GM19438 (cell line): ENCODE measurements around the gene PML.
"Not testable (repeated sequence)": the region's sequence is repeated elsewhere in the genome, so short reads cannot be mapped to it uniquely, and the experiment has no call there.

Experiments
- ATAC-seq: cut with Tn5 transposase; IDR thresholded peaks from one replicate; pipeline ENCODE4 v1.9.1; 2021; ENCODE audit warnings: low read depth; ENCODE audit not compliant: unreplicated experiment

Gene PML

DNA sequence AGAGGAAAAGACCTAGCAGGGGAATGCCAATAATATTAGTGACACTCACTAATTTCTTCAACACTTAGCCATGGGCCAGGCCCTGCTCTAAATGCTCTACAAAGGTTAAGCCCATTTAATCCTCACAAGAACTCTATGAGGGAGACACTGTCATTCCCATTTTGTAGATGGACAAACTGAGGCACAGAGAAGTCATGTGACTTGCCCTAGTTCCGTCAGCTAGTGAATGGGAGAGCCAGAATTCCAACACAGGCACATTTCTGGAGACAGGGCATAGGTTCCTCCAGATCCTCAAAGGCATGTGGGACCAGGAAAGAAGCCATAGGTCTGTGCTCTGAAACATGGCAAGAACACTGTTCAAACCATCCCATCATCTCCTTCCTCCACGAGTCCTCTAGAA is 36.7 kb upstream of the PML start:
- ATAC-seq = no peak

- ATAC-seq = no peak
These were observed 35.4 kb upstream of the PML start for GRCh38 chr15:73959012-73959581.

- no peak for ATAC-seq
These were observed 34.7 kb upstream of the PML start for GRCh38 chr15:73959801-73960200.

DNA sequence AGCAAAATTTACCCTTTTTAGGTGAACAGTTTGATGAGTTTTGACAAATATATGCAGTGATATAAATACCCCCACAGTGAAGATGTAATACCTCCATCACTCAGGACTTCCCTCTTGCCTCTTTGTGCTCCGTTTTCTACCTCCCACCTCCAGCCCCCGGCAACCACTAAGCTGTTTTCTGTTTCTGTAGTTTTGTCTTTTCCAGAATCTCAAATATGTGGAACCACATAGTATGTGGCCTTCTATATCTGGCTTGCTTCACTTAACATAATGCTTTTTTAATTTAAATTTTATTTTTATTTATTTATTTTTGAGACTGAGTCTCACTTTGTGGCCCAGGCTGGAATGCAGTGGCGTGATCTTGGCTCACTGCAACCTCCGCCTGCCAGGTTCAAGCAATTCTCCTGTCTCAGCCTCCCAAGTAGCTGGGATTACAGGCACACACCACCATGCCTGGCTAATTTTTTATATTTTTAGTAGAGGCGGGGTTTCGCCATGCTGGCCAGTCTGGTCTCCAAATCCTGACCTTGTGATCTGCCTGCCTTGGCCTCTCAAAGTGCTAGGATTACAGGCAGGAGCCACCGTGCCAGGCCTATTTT is 33.9 kb upstream of the PML start:
- ATAC-seq = not testable (repeated sequence)

- ATAC-seq = no peak
These were observed 32.1 kb upstream of the PML start for GRCh38 chr15:73962433-73962832.

DNA sequence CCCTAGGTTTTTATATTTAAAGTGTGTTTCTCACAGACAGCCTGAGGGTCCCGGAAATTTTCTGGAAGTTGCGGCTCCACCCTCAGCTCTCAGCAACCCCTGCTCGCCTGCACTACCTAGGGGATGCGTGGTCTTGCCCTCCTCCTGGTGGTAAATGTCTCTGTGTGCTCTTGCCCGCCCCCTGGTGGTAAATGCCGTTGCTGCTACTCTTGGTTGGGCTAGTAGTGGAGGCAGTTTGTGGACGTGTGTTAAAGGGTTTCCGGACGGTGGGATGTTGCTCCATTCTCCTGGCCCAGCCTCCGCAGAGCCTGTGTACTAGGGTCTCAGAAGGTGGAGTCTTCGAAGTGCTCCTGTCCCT is 29.8 kb upstream of the PML start:
- ATAC-seq = no peak

GRCh38 chr15:73965094-73965757 is 29.3 kb upstream of the PML start:
- no peak for ATAC-seq

DNA sequence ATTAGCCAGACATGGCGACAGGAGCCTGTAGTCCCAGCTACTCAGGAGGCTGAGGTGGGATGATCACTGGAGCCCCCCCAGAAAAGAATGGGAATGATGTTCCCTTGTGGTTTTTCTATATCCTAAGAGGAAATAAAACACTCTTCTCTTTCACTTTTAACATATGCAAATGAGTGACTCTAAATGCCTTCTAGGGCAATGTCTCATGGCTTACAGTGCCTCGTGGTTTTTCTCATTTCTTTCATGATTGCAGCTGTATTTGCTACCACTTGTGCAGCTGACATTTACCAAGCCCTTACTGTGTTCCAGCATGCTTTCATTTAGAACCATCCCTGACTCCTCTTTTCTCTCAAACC is 28.8 kb upstream of the PML start:
- no peak for ATAC-seq

GRCh38 chr15:73968461-73968860 is 26.1 kb upstream of the PML start:
- no peak for ATAC-seq

DNA sequence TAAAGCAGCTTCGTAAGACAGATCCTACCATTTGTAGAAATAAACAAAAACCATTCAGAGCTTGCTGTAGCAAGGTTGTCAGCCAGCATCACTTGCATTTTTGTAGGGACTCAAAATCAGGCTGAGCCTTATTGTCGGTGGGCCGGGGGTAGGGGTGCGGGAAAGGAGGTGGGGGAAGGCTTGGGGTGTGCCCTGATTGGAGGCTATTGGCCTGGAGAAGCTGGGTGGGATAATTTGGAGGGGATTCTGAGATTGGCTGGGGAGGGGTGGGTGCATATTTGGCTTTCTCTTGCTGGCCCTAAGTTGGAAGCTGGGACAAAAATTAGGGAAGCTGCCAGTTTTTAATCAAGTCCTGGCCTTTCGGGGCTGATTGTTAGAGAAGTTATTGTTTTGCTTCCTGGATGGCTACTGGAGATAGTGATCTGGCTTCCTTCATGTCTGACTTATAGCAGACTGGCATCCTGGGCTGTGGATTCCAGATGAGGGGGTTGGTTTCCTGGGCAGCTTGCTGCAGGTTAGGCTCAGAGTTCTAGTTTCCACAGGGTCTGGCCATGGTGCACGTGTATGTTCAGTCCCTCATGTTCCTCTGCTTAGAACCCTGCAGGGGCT is 25.3 kb upstream of the PML start:
- ATAC-seq = no peak

DNA sequence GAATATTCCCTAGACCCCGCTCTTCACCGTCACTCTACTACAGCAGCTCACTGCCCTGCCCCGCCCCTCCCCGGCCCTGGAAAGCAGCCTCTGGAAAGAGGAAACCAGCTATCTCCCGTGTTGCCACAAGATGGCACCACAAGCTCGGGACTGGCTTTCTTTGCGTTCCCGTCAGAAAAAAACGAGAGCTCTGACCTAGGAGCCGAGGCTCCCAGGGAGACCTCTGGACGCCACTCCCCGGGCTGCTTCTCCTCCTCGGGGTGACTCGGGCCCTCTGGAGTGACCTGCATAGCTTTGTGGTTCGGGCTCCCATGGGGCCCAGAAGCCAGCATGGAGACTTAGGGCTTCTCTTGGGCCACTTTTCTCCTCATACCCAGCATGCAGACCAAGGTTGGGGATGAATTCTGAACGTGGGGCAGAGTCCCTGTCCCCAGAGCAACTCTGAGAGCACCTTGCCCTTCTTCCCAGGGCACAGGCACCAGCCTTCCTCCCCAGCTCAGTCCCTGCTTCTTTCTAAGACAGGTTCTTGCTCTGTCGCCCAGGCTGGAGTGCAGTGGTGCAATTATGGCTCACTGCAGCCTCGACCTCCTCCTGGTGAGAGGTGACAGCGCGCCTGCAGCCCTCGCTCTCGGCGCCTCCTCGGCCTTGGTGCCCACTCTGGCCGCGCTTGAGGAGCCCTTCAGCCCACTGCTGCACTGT is 21.4 kb upstream of the PML start:
- ATAC-seq = no peak

DNA sequence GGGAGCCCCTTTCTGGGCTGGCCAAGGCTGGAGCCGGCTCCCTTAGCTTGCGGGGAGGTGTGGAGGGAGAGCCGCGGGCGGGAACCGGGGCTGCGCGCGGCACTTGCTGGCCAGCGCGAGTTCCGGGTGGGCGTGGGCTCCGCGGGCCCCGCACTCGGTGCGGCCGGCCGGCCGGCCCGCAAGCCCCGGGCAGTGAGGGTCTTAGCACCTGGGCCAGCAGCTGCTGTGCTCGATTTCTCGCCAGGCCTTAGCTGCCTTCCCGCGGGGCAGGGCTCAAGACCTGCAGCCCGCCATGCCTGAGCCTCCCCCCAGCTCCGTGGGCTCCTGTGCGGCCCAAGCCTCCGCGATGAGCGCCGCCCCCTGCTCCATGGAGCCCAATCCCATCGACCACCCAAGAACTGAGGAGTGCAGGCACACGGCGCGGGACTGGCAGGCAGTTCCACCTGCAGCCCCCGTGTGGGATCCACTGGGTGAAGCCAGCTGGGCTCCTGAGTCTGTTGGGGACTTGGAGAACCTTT is 20.8 kb upstream of the PML start:
- not testable (repeated sequence) for ATAC-seq

DNA sequence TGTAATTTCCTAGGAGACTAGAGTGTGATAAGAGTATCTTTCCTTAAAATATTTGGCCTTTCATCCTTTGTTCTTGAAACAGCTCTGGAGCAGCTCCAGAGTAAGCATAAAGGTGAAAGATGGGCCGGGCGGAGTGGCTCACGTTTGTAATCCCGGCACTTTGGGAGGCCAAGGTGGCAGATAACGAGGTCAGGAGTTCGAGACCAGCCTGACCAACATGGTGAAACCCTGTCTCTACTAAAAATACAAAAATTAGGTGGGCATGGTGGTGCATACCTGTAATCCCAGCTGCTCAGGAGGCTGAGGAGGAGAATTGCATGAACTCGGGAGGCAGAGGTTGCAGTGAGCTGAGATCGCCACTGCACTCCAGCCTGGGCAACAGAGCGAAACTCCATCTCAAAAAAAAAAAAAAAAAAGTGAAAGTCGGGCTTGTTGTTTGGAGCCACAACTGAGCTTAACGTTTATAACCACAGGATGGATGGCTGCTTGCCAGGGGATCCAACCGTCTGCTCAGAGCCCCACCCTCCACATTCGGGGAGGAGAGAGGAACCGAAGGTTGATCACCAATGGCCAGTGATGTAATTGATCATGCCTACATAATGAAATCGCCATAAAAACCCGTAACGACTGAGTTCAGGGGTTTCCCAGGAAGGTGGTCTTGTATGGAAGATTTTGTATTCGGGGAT is 18.9 kb upstream of the PML start:
- not testable (repeated sequence) for ATAC-seq

GRCh38 chr15:73978896-73979295 is 15.6 kb upstream of the PML start:
- ATAC-seq = no peak

DNA sequence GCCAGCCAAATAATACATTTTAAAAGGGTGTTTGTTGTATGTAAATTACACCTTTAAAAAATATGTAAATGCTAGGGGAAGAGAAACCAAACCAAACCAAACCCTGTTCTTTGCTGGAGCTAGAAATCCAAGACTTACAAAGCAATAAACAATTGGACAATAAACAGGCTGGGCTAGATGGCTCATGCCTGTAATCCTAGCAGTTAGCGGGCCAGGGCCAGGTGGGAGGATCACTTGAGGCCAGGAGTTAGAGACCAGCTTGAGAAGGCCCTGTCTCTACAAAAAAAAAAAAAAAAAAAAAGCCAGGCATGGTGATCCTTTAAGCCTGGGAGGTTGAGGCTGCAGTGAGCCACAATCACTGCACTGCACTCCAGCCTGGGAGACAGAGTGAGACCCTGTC is 14.9 kb upstream of the PML start:
- no peak for ATAC-seq

DNA sequence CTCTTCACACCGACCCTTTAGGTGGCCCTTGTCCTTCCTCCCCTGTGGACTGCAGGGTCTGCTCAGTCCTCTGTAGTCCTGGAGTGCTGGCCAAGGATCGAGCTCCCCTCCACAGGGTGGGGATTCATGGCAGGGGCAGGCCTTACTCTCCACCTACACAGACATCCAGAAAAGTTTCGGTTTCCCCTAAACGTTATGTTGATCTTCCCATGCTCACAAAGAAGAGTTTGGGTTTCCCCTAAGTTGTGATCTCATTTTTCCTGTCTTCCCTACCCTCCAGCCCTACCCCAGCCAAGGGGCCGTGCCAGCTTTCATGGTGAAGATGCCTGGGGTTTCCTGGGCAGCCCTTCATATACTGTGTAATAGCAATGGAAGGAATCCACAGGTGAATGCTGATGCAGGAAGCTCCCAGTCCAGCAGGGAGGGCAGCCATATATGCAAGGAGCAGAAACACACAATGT is 12.7 kb upstream of the PML start:
- no peak for ATAC-seq

DNA sequence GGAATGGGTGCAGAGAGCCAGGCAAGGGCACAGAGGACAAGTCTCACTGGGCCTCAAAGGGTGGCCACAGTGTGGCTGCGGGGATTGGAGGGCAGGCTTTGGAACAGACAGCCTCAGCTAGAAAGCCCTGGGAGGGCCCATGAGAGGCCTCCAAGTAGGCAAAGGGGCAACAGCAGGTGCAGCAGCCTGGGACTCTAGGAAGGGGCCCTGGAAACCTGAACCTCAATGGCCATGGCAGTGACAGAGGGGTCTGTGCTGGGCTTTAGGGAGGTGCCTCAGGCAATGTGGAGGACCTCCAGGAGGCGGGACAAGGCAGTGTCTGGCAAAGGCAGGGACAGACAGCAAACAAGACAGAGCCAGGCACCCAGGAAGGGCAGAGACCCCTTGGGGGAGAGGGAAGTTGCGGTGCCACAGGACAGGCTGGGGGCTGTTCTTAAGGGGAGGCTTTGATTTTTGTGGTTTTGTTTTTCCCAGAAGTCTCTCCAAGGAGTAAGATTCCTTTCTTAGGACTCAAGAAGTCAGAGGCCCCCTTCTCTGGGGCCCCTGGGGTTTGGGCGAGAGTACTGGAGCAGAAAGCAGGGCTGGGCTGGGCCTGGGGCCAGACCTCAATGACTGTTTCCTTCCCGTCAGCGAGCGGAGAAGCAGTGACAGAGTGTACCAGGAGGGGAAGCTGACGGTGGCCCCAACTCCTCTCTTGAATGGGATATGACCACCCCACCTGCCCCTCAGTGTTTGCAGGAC is 12.1 kb upstream of the PML start:
- peak; percentile 73 for ATAC-seq

- ATAC-seq = no peak
These were observed 11.2 kb upstream of the PML start for GRCh38 chr15:73983211-73983727.

DNA sequence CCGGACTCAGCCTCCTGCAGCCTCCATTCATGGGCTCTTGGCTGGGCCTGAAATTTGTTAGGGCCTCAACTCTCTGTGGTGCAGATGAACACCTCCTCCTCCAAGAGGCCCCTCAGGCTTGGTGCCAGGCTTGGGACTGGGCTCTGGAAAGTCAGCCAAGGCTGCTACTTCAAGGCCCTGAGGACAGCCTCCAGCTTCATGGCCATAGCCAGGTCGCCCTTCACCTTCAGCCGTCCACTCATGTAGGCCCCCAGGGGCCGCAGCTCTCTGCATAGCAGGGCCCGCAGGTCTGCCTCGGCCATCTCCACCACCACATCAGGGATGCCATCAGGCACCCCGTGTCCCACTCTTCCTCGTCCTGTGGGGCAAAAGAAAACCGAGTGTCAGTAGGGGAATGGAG is 10.7 kb upstream of the PML start:
- ATAC-seq = no peak
